Measurements from ENCODE around the gene TMEM129.

Gene TMEM129

DNA sequence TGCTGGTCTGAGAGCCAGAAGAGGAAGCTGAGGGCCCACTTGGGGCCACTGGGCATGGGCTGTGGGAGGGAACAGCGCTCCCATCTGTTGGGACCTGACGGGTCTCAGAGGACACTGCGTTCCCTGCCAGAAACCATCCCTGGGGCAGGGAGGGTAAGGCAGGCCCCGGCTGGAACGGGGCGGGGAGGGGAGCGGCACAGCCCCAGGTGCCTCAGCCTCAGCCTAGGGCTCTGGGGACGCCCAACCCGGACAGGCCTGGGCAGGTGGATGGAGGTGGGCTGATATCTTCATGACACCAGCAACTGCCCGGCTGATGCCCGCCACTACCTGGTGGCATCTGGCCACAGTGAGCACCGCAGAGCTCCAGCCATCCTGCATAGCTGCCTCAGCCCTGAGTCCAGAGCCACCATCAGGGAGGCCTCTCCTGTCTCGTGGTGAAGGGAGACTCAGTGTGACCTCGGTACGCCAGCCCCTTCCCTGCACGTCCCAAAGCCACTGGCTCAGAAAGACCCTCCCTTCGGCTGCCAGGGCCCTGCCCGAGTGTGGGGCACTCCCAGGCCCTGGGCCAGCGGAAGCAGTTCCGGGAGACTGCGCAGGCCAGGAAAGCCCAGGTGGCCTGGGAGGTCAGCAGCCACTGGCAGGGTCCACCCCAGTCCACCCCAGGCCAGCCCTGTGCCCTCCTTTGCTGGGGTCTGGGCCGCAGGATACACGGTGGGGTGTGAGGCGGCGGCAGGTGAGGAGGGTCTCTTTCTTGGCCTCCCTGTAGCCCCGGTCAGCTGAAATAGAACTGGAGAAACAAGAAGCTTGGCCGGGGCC, 37.4 kb upstream of the TMEM129 start:
- FAIRE-seq, result no peak
- no peak for DNase-seq (ENCODE audit: low spot score)

DNA sequence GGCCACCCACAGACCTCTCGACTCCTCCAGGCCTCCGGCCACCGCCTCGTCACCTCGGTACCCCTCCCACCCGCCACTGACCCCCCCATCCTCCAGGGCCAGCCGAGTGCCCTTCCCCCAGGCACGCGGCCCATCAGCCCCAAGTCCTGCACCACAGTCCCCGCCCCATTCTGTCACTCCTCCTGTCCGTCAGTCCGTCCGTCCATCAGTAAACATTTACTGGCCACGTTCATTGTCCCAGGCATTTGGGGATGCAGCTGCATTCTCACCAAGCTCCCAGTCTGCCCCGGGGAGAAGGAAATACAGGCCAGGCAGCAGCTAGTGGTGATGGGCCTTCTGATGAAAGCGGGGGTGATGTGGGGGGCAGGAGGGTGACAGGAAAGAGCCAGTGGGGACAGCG, 36.7 kb upstream of the TMEM129 start:
- FAIRE-seq, result no peak
- no peak for DNase-seq (ENCODE audit: low spot score)

DNA sequence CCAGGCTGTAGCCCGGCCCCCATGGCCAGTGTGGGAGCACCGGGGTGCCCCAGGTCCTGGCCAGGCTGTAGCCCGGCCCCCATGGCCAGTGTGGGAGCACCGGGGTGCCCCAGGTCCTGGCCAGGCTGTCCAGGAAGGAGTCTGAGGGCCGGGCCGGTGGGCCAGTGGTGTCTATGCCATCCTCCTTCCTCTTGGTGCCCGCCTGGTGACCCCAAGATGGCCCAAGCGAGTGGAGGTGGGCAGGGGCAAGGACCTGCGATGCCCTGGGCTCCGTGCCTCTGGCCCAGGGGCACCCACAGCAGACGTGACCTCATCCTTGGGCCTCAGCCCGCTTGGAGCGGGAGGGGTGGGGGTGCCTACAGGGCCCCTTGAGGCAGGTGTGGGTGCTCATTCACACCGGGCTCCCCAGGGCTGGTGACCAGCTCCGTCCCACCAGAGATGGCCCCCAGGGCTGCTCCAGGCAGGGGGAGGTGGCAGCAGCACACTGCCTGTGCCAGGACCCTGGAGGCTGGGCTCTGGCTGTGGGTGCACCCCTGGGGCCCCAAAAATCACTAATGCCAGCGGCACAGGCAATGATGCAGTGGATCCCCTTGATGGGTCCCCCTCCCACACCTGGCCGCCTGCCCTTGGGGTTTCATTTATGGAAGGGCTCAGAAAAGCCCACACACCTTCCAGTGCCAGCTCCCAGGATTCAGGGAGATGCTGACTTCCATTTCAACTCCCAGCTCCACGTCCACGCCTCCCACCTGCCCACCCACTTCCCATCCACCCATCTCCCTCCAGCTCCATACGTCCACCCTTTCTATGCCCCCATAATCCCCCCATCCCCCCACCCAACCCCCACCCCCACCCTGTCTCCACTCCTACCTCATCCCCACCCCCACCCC, 36.0 kb upstream of the TMEM129 start:
- FAIRE-seq, result no peak
- no peak for DNase-seq (ENCODE audit: low spot score)

DNA sequence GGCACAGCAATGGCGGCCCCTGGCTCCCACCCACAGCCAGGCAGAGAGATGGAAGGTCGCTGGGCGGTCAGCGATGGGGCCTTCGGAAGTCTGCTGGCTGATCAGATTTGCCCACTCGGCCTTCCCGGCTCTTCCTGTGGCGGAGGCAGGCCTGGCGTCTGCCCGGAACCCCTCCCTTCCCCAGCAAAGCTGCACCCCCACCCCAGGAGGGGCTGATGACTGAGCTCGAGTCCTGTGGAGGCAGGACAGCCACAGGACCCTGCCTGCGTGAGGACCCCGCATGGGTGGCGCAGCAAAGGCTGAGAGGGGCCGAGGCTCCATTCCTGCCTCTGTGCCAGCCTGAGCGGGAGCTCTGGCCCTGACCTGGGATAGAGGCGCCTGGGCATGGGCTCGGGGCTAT, 35.0 kb upstream of the TMEM129 start:
- DNase-seq (ENCODE audit: low spot score) (no peak), FAIRE-seq (no peak)

DNA sequence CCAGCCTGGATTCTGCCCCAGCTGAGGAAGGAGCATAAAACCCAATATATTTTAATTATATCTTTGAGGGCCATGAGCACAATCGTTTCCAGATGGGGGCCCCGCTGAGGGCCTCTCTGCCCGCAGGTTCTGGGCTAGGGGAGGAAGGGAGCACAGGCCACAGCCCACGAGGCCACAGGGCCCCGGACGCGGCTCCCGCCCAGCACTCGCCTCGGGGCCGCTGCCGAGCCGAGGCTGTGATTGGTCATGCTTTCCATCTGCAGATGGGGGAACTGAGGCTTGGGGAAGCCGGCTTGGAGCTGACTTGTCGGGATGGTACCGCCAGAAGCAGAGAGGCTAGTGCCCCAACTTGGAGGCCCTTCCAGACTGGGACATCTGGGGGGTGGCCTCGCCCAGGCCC, 34.2 kb upstream of the TMEM129 start:
- DNase-seq (ENCODE audit: low spot score) (no peak), FAIRE-seq (no peak)

DNA sequence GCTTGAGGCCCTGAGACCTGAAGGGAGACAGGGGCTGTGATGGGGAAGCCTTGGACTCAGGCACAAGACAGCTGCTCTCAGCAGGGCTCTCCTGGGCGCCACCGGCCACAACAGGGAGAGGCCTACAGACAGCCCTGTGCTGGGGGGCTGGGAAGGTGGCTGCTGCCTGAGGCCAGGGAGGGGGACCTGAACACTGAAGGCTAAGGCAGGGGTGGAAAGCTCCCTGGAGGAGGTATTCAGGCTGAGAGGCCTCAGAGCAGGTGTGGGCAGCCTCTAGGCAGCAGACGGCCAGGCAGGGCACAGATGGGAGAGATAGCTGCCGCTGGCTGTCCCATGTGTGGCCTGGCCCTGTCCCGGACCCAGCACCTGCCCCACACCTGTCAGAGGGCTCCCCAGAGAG, 33.2 kb upstream of the TMEM129 start:
- no peak for DNase-seq (ENCODE audit: low spot score)
- no peak for FAIRE-seq

DNA sequence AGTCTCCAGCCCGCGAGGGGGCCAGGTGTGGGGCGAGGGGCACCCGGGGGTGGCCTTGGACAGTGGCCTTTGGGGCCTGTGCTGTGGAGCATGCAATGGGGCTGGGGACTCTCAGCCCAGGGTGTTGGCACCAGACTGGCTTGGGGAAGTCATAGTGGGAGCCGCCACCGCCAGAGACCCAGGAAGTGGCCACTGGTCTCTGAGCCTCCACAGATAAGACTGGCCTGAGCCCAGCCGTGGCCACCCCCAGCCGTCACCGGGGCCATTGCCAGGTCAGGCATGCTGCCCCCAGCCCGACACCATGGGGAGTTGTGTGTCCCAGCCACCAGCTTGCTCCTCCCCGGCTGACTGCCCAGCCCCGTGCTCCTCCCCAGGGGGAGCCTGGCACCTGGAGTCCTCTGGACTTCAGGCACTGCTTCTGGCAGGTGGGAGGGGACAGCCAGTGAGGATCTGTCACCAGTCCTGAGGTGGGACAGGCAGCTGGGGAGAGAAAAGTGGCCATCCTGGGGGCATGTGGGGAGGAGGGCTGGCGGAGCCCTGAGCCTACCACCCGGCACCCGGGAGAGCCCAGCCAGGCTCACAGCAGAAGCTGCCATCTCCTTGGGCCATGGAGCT, 32.7 kb upstream of the TMEM129 start:
- DNase-seq (ENCODE audit: low spot score), result peak; percentile 12
- no peak for FAIRE-seq

DNA sequence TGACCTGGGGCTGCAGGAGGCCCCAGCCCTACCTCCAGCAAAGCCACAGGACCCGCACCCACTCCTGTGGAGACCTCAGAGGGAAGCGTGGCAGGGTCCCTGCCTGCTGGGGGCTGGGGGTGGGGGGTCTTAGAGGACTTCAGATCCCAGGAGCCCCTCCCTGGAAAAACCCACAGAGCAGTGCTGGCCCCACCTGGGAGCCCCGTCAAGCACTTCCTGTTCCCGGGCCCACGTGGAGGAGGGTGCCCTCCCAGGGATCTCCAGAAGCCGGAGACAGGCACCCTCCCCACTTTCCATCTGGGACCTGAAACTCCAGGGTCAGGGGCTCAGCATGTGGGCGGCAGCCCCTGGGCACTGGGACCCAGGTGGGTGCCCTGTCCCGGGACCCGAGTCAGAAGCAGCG, 32.2 kb upstream of the TMEM129 start:
- FAIRE-seq, result no peak

DNA sequence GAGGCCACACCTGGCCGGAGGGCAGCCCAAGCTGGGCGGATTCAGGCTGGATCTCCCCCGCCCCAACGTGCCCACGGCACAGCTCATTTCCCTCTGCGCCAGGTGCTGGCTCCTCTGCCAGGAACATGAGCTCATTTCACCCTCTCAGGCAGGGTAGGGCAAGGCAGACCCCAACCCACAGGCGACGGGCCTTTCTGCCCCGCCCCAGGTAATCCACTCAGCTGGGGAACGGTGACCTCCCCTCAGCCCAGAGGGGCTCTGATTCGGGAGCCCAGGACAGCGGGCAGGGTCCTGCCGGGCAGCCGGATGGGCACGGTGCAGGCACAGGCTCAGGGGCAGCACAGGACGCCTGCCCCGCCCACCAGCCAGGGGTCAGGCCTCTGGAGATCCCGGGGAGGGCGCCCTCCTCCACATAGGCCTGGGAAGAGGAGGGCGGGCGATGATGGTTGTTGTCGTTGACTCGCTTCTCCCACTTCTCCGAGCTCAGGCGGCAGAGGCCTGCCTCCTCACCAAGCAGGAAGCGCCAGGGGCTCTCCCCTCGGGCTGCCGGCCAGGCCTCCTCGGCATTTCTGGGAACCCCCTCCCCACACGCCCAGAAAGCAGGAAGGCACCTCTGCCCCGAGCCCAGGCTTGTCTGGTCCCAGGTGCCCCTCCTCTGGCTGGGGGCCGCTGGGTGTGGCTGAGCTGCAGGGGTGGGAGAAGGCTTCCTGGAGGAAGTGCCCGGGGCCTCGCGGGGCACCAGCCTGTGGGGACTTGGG, 31.3 kb upstream of the TMEM129 start:
- DNase-seq (ENCODE audit: low spot score) (no peak), FAIRE-seq (no peak)

More for the DNA sequence above, 32.2 kb upstream of the TMEM129 start:
- no peak for DNase-seq (ENCODE audit: low spot score)

DNA sequence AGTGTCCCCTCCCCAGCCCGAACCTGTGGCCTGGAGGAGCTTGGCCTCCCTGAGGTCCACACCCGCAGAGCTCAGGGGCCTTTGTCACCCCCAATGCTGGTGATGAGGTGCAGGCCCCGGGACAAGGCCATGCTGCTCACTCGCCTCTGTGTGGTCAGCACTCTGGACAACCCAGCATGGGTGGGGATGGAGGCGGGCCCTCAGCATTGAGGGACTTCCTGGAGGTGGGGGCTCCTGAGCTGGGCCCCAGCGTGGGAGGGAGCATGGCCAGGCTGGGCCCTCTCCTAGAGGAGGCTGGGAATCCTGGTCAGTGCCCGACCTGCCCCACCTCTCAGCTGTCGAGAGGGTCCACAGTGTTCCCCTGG, 30.8 kb upstream of the TMEM129 start:
- no peak for DNase-seq (ENCODE audit: low spot score)
- no peak for FAIRE-seq

DNA sequence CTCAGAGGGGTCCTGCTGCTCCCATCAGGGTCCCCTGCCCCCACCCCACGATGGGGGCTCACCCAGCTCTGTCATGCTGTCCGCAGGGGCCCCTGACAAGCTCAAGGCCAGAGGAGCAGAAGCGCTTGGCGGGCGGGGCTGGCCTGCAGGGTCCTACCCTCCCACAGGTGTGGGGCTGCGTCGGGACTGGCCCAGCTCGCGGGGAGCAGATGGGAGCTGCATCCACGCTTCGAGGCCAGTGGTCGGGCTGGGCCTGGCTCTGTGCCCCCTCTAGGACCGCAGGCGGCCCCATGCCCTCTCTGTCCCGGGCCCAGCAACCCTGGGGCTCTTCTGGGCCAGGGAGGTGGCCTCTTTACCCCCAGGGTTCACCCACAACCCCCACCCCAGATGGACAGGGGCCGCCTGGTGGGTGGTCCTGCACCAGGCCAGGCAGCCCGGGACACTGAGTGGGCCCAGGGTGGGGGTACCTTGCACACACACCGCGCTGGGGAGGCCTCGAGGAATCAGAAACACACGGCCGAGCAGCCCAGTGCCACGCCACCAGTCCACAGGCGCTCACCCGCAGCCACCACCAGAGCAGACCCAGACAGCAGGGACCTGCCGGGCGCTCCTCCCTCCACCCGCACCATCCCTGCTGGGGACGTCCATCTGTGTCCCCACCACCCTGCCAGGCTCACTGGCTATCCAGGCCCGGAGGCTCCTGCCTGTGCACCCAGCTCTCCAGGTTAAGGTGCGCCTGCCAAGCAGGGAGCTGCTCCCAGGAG, 30.2 kb upstream of the TMEM129 start:
- FAIRE-seq (no peak), DNase-seq (ENCODE audit: low spot score) (no peak)

DNA sequence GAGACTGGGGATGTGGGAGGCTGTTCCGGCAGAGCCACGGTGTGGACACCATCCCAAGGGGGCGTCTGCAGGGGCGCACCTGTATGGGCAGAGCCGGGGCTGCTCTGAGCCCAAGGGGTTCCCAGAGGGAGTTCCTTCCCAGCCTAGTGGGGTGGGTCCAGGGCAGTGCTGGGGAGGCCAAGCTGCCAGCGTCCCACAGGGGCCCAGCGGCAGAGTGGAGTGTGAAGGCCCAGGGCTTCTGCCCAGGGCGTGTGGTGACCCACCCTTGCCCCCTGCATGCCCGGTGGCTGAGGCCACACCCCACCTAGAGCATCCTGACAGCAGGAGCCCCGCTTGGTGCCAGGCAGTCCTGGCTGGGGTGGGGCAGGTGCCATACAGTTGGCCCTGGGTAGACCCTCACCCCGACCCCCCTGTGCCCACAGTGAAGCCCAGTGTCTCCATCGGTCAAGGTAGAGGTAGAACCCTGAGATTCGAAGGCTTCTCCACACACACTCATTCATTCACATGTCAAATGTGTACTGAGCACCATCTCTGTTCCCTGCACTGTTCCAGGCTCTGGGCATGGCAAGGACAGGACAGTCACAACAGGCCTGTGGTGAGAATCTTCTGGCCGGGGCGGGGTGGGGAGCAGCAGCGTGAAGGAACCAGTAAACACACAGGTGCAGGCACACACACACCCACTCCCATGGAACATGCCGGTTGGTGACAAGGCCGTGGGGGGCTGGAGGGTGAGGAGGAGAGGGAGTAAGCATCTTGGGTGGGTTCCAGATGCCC, 29.4 kb upstream of the TMEM129 start:
- FAIRE-seq (no peak), DNase-seq (ENCODE audit: low spot score) (no peak)

DNA sequence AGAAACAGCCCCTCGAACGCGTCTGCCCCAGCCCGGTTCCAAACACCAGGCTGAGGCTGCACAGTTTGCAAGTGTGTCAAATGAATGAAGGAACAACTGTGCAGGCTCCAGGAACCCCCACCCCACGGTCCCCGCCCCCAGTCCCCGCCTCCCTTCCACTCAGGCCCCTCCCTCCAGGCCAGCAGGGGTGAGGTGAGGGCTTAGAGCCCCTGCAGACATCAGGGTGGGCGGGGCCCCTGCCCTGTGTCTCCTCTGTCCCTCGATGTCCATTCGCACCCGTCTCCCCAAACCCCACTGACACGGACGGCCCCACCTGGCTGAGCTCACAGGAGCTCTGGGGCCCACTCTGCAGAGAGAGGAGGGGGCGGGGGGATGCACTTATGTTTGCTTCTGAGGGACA, 28.7 kb upstream of the TMEM129 start:
- FAIRE-seq, result no peak

DNA sequence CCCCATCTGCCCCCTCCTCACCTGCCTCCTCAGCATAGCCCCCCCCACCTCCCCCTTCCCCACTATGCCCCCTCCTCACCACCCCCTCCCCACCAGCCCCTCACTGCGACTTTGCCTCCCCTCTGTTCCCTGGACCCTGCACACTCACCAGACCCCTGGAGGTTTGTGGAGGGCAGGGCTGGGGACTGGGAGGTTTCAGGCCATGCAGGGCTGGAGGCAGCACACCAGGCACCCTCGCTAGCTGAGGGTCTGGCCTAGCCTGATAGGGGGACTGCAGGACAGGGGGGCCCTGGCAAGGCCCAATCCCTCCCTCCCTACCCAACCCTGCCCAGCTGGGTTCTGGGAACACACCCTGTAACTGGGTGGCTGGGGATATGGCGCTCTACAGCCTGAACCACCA, 28.2 kb upstream of the TMEM129 start:
- no peak for FAIRE-seq
- DNase-seq (ENCODE audit: low spot score), result no peak

More for the DNA sequence above, 28.7 kb upstream of the TMEM129 start:
- DNase-seq (ENCODE audit: low spot score), result no peak

DNA sequence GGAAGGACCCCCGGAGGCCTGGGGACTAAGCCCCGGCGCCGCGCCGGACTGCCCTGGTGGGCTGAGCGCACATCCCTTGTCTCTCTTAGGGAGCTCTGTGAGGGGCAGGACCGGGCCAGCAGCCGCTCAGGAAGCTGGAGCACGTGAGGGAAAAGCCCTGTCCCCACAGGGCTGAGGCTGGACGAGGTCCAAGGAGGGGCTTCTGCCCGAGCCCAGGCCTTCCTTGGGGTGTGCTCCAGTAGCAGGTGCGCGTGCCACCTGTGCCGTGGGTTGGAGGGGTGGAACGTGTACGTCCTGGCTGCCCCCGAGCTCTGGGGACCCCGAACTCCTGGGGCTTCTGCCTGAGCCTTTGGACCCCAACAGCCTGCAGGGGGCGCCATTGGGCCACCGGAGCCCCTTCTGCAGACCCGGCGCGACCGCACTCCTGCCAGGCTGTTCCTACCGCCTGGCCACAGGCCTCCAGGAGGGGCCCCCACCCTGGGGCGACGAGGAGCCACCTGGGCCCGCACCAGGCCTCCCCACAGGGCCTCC, 27.4 kb upstream of the TMEM129 start:
- DNase-seq (ENCODE audit: low spot score) (peak; percentile 60), FAIRE-seq (no peak)

DNA sequence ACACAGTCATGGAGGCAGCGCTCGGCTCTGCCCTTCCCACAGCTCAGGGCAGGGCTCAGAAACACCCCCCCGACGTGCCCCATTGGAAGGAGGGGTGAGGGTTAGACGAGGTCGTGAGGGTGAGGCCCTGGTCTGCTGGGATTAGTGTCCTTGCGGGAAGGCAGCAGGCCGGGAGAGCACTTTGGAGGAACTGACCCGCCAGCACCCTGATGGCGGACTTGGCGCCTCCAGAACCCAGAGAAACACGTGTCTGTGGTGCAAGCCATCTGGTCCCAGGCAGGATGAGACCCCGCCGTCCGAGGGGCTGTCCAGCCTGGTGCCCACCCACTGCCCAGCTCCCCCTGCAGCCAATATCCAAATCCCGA, 26.5 kb upstream of the TMEM129 start:
- DNase-seq (ENCODE audit: low spot score) (no peak), FAIRE-seq (no peak)

DNA sequence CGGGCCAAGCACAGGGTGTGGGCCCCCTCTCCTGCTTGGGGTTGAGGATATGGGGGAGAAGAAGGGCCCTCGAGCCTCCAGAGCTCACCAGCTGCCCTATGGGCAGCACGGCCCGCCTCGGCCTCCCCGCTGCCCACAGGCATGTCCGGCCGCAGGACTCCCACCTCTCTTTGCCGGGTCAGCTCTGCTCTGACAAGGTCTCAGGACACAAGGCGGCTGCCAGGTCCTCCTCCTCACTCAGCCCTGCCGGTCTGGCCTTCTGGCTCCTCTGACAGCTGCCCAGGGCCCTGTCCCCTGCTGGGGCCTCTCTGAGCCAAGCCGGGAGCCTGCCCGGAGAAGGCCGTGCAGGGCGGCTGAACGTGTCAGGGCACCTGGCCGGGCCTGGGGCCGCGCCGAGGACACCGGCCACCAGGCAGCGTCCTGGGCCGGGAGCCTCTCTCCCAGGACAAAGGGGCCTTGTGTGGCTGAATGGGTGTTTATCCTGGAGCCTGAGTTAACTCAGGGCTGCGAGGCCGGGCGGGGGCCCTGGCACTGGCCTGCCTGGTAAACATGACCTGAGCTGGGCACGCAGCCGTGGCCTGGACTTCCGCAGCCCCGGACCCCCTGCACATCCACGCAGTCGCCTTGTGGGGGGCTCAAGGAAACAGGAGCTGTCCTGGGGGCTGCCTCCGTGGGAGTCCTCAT, 25.9 kb upstream of the TMEM129 start:
- no peak for DNase-seq (ENCODE audit: low spot score)
- FAIRE-seq, result no peak

DNA sequence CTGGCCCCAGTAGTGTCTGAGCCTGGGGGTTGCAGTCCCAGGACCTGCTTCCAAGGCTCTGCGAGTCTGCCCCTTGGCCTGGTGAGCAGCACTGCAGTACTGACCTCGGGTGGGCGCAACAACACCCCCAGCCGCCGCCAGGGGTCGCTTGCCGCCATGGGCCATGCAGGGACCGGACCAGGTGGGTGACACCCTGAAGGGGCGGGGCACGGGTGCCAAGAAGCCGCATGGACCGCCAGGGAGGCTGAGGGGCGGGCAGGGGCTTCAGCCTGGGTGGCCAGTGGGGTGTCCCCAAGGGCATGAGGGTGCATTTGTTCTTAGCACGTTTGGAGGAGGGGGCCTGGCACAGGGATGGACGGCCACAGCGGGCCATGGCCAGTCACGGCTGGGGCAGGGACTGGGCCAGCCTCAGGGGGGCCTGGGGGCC, 25.2 kb upstream of the TMEM129 start:
- DNase-seq (ENCODE audit: low spot score) (peak; percentile 51), FAIRE-seq (no peak)

DNA sequence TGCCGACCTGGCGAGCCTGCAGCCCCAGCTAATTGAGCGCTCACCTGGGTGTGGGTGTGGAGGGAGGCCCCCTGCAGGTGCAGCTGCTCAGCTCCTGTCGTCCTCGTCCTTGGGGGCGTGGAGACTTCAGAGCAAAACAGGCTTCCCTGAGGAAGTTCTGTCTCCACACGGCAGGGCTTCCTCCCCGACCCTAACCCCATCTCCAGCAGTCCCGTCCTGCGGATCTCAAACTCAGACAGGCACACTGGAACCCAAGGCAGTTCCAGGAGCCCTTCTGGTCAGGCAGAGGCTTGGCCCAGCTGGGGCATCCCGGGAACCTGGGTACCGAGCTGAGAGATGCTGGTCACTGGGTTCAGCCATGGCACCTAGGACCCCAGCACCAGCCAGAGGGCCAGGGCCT, 24.6 kb upstream of the TMEM129 start:
- FAIRE-seq, result no peak
- DNase-seq (ENCODE audit: low spot score), result no peak
